Upper lobe of left lung (tissue), 4 donors: ENCODE measurements around the gene SPN.

ENCODE experiments used
- EP300 ChIP-seq, 4 donors: sonication (generic); formaldehyde crosslinking; IDR thresholded peaks; one replicate each; pipeline ENCODE4 v1.5.1; 2017; ENCODE audit warnings: antibody characterized with exemption in 4 of 4, control low read depth in 2 of 4
- POLR2AphosphoS5 ChIP-seq, 2 donors: sonication (generic); formaldehyde crosslinking; IDR thresholded peaks; one replicate each; pipeline ENCODE4 v1.5.1; 2017; ENCODE audit warnings: antibody characterized with exemption in 2 of 2
- TF ChIP-seq, protein P1 (sequence below), 6 experiments: fragments of 450-650 bp in 4 of 6; fragments of 200-600 bp in 2 of 6; sonication (generic) in 2 of 6; IDR thresholded peaks; one replicate each; pipeline ENCODE4 v1.5.1; 2016 to 2019; ENCODE audit warnings: antibody characterized with exemption in 6 of 6

DNA sequence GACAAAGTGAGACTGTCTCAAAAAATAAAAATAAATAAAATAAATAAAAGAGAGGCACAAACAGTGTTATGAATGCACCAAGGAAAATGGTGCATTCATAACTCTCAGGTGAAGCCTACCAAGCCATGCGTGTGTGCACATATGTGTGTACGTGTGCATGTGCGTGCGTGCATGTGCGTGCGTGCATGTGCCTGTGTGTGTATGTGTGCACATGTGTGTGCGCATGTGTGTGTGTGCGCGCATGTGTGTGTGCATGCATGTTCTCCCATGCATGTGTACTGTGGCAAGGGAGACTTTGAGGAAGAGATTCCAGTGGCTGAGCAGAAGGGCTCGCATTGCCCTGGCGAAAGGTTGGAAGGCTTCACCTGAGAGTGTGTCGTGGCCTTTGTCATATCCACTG lies 4.7 kb downstream of the SPN start:
- TF ChIP-seq EP300 (IDR thresholded peaks at IDR 0.05): no peak
- TF ChIP-seq, protein P1, sequence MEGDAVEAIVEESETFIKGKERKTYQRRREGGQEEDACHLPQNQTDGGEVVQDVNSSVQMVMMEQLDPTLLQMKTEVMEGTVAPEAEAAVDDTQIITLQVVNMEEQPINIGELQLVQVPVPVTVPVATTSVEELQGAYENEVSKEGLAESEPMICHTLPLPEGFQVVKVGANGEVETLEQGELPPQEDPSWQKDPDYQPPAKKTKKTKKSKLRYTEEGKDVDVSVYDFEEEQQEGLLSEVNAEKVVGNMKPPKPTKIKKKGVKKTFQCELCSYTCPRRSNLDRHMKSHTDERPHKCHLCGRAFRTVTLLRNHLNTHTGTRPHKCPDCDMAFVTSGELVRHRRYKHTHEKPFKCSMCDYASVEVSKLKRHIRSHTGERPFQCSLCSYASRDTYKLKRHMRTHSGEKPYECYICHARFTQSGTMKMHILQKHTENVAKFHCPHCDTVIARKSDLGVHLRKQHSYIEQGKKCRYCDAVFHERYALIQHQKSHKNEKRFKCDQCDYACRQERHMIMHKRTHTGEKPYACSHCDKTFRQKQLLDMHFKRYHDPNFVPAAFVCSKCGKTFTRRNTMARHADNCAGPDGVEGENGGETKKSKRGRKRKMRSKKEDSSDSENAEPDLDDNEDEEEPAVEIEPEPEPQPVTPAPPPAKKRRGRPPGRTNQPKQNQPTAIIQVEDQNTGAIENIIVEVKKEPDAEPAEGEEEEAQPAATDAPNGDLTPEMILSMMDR (IDR thresholded peaks at IDR 0.05): no peak
- no peak for TF ChIP-seq POLR2AphosphoS5 (IDR thresholded peaks at IDR 0.05)
